KMS-11 (cell line): ENCODE measurements around the gene TEX14.

ENCODE experiments used
- H2AFZ ChIP-seq: fragments of 200-600 bp; sonication (generic); 2 replicates; pipeline ENCODE4 v1.6.1; 2016; ENCODE audit warnings: antibody characterized with exemption, mixed run types, low read depth
- H3K27ac ChIP-seq: fragments of 200-600 bp; sonication (generic); 2 replicates; pipeline ENCODE4 v1.6.1; 2016; ENCODE audit warnings: mild to moderate bottlenecking, mixed run types
- H3K27me3 ChIP-seq: fragments of 200-600 bp; sonication (generic); 2 replicates; pipeline ENCODE4 v1.6.1; 2017; ENCODE audit warnings: mild to moderate bottlenecking, low read depth, mixed run types, moderate library complexity; ENCODE audit not compliant: insufficient read depth
- H3K36me3 ChIP-seq: fragments of 200-600 bp; sonication (generic); 2 replicates; pipeline ENCODE4 v1.6.1; 2017; ENCODE audit warnings: mild to moderate bottlenecking, mixed run types; ENCODE audit not compliant: insufficient read depth
- H3K4me1 ChIP-seq: fragments of 200-600 bp; sonication (generic); 2 replicates; pipeline ENCODE4 v1.6.1; 2016; ENCODE audit warnings: mild to moderate bottlenecking, low read depth, mixed run types; ENCODE audit not compliant: poor library complexity, severe bottlenecking
- H3K4me2 ChIP-seq: fragments of 200-600 bp; sonication (generic); 2 replicates; pipeline ENCODE4 v1.7.0; 2016; ENCODE audit warnings: mild to moderate bottlenecking, mixed run types
- H3K4me3 ChIP-seq: fragments of 200-600 bp; sonication (generic); IDR thresholded peaks from 2 replicates; pipeline ENCODE4 v1.6.1; 2017; ENCODE audit warnings: low read depth, low read length, mixed read lengths; ENCODE audit not compliant: insufficient read depth
- H3K79me2 ChIP-seq: fragments of 200-600 bp; sonication (generic); 2 replicates; pipeline ENCODE4 v1.6.1; 2016; ENCODE audit warnings: low read depth, mixed run types; ENCODE audit not compliant: insufficient read depth
- H3K9ac ChIP-seq: fragments of 200-600 bp; sonication (generic); 2 replicates; pipeline ENCODE4 v1.6.1; 2016; ENCODE audit warnings: mild to moderate bottlenecking, mixed run types
- H4K20me1 ChIP-seq: fragments of 200-600 bp; sonication (generic); 2 replicates; pipeline ENCODE4 v1.6.1; 2016; ENCODE audit warnings: mild to moderate bottlenecking, mixed run types; ENCODE audit not compliant: insufficient read depth
- CTCF ChIP-seq: fragments of 200-600 bp; sonication (generic); conservative IDR thresholded peaks from 2 replicates; pipeline ENCODE4 v1.6.1; 2017; ENCODE audit warnings: low read depth, mild to moderate bottlenecking, antibody characterized with exemption, low read length, moderate library complexity, mixed read lengths

TEX14 gene

GRCh38 chr17:58702708-58703107 is 10.9 kb upstream of the TEX14 start:
- Histone ChIP-seq H3K4me1 (peaks cover 5% of the 10 kb centered on the region), H3K79me2 (no peaks in the 10 kb centered on the region; the same call in 1 of the 2 replicates), H3K27me3 (no peaks in the 10 kb centered on the region), H4K20me1 (no peaks in the 10 kb centered on the region), H2AFZ (no peak overlapping the region), H3K4me3 (no peak overlapping the region), H3K4me2 (no peak overlapping the region), H3K9ac (no peak overlapping the region), H3K27ac (no peak overlapping the region), H3K36me3 (no peaks in the 10 kb centered on the region)
- TF ChIP-seq CTCF: no peak

- no peak for TF ChIP-seq CTCF
- no peak overlapping the region for H3K4me3 ChIP-seq
- H3K36me3 ChIP-seq: no peaks in the 10 kb centered on the region
- H3K4me2 ChIP-seq: no peak overlapping the region
- H4K20me1 ChIP-seq: no peaks in the 10 kb centered on the region
- no peaks in the 10 kb centered on the region for H3K27me3 ChIP-seq
- H3K27ac ChIP-seq: no peak overlapping the region
- H3K79me2 ChIP-seq: no peaks in the 10 kb centered on the region; the same call in 1 of the 2 replicates
- H3K9ac ChIP-seq: no peak overlapping the region
- no peak overlapping the region for H2AFZ ChIP-seq
- peaks cover 8% of the 10 kb centered on the region for H3K4me1 ChIP-seq
Measured at GRCh38 chr17:58702045-58702476, 10.2 kb upstream of the TEX14 start.

- H3K79me2 ChIP-seq: peaks cover 10% of the 10 kb centered on the region
- H3K9ac ChIP-seq: no peak overlapping the region
- H2AFZ ChIP-seq: no peak overlapping the region
- no peak overlapping the region for H3K4me3 ChIP-seq
- no peak overlapping the region for H3K27ac ChIP-seq
- no peaks in the 10 kb centered on the region for H4K20me1 ChIP-seq
- no peaks in the 10 kb centered on the region for H3K27me3 ChIP-seq
- no peaks in the 10 kb centered on the region for H3K36me3 ChIP-seq
- H3K4me1 ChIP-seq: peaks cover 12% of the 10 kb centered on the region
- TF ChIP-seq CTCF: no peak
- no peak overlapping the region for H3K4me2 ChIP-seq
Measured at GRCh38 chr17:58699771-58700170, 7.9 kb upstream of the TEX14 start.

- Histone ChIP-seq H3K4me2 (no peak overlapping the region), H3K4me3 (no peak overlapping the region), H3K27ac (no peak overlapping the region), H2AFZ (no peak overlapping the region), H3K79me2 (peaks cover 31% of the 10 kb centered on the region), H3K27me3 (no peaks in the 10 kb centered on the region), H3K36me3 (no peaks in the 10 kb centered on the region), H3K4me1 (peaks cover 34% of the 10 kb centered on the region), H4K20me1 (no peaks in the 10 kb centered on the region), H3K9ac (no peak overlapping the region)
- no peak for TF ChIP-seq CTCF
Measured at GRCh38 chr17:58694826-58695225, 3.0 kb upstream of the TEX14 start.
